MCF 10A (cell line): Measurements from ENCODE around the gene SUGCT. TPM values are rescaled to one million over a fixed set of nuclear protein-coding genes. Genes with fewer than 3 reads are reported as not detected.

Experiments used
- BruUV-seq: library from RNA; stranded (reverse); fragments of 400-500 nt; replicated peaks from 2 replicates; lab custom pipeline; 2021; lab: Mats Ljungman, UMichigan
- CTCF ChIA-PET: fragments of 300-600 bp; sonication (Branson Sonifier 250); formaldehyde crosslinking; extraction: SDS; loops from one replicate; lab custom pipeline; 2021; ENCODE audit warnings: antibody characterized with exemption, inconsistent platforms; lab: Yijun Ruan, JAX
- POLR2A ChIA-PET: fragments of 300-600, 350-650 bp; sonication (Branson Sonifier 250); formaldehyde crosslinking; extraction: SDS; loops from one replicate; lab custom pipeline; 2020; ENCODE audit warnings: antibody characterized with exemption, inconsistent platforms; lab: Yijun Ruan, JAX
- DNase-seq: peaks from one replicate; pipeline ENCODE4 v3.0.0-alpha.2; 2018; ENCODE audit not compliant: unreplicated experiment
- H3K27ac Mint-ChIP-seq: one replicate; pipeline ENCODE4 v1.8.0; 2022; ENCODE audit warnings: mild to moderate bottlenecking, low read depth, mixed read lengths; ENCODE audit not compliant: unreplicated experiment
- H3K27me3 Mint-ChIP-seq: one replicate; pipeline ENCODE4 v1.8.0; 2022; ENCODE audit warnings: mixed read lengths; ENCODE audit not compliant: insufficient read depth, unreplicated experiment
- H3K36me3 Mint-ChIP-seq: one replicate; pipeline ENCODE4 v1.8.0; 2022; ENCODE audit warnings: mild to moderate bottlenecking, moderate library complexity, mixed read lengths; ENCODE audit not compliant: insufficient read depth, unreplicated experiment
- H3K4me1 Mint-ChIP-seq: one replicate; pipeline ENCODE4 v1.8.0; 2022; ENCODE audit warnings: mixed read lengths; ENCODE audit not compliant: insufficient read depth, unreplicated experiment
- H3K4me3 Mint-ChIP-seq: one replicate; pipeline ENCODE4 v1.8.0; 2022; ENCODE audit warnings: mild to moderate bottlenecking, moderate library complexity, mixed read lengths; ENCODE audit not compliant: unreplicated experiment
- H3K9me3 Mint-ChIP-seq: one replicate; pipeline ENCODE4 v1.8.0; 2022; ENCODE audit warnings: mixed read lengths; ENCODE audit not compliant: unreplicated experiment
- intact Hi-C: fragments of 100-400 bp; cut with micrococcal nuclease; formaldehyde crosslinking; loops from 2 replicates; pipeline ENCODE4 v1.14.1; 2022
- total RNA-seq: library from RNA; stranded (reverse); gene quantifications from 2 replicates; pipeline ENCODE4 v1.2.3, GENCODE V29; 2022
- TF ChIP-seq, protein P1 (sequence below): fragments of 200-600 bp; IDR thresholded peaks from one replicate; pipeline ENCODE4 v1.8.0; 2022; ENCODE audit warnings: antibody characterized with exemption, mild to moderate bottlenecking; ENCODE audit not compliant: unreplicated experiment

Gene SUGCT
- total RNA-seq, 1 experiment from 2014 or later = 25.4 TPM

GRCh38 chr7:40680657-40681056, 545.9 kb downstream of the SUGCT start:
- Mint-ChIP-seq H3K4me1 (peaks cover 2% of the 10 kb centered on the region), H3K36me3 (no peaks in the 10 kb centered on the region), H3K4me3 (no peak overlapping the region), H3K9me3 (no peaks in the 10 kb centered on the region), H3K27me3 (no peaks in the 10 kb centered on the region), H3K27ac (no peak overlapping the region)
- ChIA-PET POLR2A (no interaction called here), CTCF (interaction anchor here (0.6 kb wide), 1 partner anchor 318 kb away, joined by 3 read pairs; no protein-coding TSS in a partner anchor)
- no TSS peak for BruUV-seq
- TF ChIP-seq, protein P1, sequence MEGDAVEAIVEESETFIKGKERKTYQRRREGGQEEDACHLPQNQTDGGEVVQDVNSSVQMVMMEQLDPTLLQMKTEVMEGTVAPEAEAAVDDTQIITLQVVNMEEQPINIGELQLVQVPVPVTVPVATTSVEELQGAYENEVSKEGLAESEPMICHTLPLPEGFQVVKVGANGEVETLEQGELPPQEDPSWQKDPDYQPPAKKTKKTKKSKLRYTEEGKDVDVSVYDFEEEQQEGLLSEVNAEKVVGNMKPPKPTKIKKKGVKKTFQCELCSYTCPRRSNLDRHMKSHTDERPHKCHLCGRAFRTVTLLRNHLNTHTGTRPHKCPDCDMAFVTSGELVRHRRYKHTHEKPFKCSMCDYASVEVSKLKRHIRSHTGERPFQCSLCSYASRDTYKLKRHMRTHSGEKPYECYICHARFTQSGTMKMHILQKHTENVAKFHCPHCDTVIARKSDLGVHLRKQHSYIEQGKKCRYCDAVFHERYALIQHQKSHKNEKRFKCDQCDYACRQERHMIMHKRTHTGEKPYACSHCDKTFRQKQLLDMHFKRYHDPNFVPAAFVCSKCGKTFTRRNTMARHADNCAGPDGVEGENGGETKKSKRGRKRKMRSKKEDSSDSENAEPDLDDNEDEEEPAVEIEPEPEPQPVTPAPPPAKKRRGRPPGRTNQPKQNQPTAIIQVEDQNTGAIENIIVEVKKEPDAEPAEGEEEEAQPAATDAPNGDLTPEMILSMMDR = peak; percentile 41
- DNase-seq = peak; percentile 52
- intact Hi-C loops = no loop called here

- no TSS peak for BruUV-seq
- DNase-seq = no peak
- Mint-ChIP-seq H3K4me1 (no peaks in the 10 kb centered on the region), H3K36me3 (no peaks in the 10 kb centered on the region), H3K27me3 (no peaks in the 10 kb centered on the region), H3K4me3 (no peak overlapping the region), H3K9me3 (no peaks in the 10 kb centered on the region), H3K27ac (no peak overlapping the region)
- TF ChIP-seq, protein P1 = no peak
- intact Hi-C loops = no loop called here
- ChIA-PET CTCF (interaction anchor here (0.7 kb wide), 1 partner anchor 120 kb away, joined by 3 read pairs; no protein-coding TSS in a partner anchor), POLR2A (no interaction called here)
These were observed 547.9 kb downstream of the SUGCT start for GRCh38 chr7:40682696-40683095.

- POLR2A ChIA-PET = interaction anchor here (0.6 kb wide), 1 partner anchor 8 kb away, joined by 3 read pairs; no protein-coding TSS in a partner anchor
- intact Hi-C loops = no loop called here
- no peak overlapping the region for H3K4me3 Mint-ChIP-seq
These were observed 559.4 kb downstream of the SUGCT start for GRCh38 chr7:40694026-40694809.

DNA sequence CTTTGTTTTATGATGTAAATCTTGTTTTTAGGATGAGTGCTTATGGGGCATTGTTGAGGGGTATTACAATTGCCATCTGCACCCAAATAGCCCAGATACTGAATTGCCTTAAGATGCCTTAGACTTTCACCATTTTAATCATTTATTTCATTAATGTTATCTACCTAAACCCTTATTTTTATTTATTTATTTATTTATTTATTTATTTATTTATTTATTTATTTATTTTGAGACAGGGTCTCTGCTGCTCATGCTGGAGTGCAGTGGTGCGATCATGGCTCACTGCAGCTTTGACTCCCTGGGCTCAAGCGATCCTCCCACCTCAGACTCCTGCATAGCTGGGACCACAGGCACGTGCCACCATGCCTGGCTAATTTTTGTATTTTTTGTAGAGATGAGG, 560.2 kb downstream of the SUGCT start:
- no peak overlapping the region for H3K27ac Mint-ChIP-seq
- CTCF ChIA-PET = no interaction called here
- no peak overlapping the region for H3K4me3 Mint-ChIP-seq
- POLR2A ChIA-PET = no interaction called here
- no peaks in the 10 kb centered on the region for H3K36me3 Mint-ChIP-seq
- H3K9me3 Mint-ChIP-seq = no peaks in the 10 kb centered on the region
- BruUV-seq = no TSS peak
- H3K4me1 Mint-ChIP-seq = peaks cover 15% of the 10 kb centered on the region
- no peaks in the 10 kb centered on the region for H3K27me3 Mint-ChIP-seq
- TF ChIP-seq, protein P1 = no peak
- no peak for DNase-seq
- intact Hi-C loops = no loop called here

More at GRCh38 chr7:40694026-40694809, 559.4 kb downstream of the SUGCT start:
- no peaks in the 10 kb centered on the region for H3K27me3 Mint-ChIP-seq
- DNase-seq = no peak
- no peak overlapping the region for H3K27ac Mint-ChIP-seq
- CTCF ChIA-PET = interaction anchor here (0.5 kb wide), 1 partner anchor 99 kb away, joined by 4 read pairs; no protein-coding TSS in a partner anchor
- BruUV-seq = no TSS peak
- H3K36me3 Mint-ChIP-seq = no peaks in the 10 kb centered on the region
- H3K9me3 Mint-ChIP-seq = no peaks in the 10 kb centered on the region
- peaks cover 14% of the 10 kb centered on the region for H3K4me1 Mint-ChIP-seq
- TF ChIP-seq, protein P1 = no peak
